HG03045 (cell line): ENCODE results near the gene ARHGAP22.

Experiments used
- ATAC-seq: cut with Tn5 transposase; IDR thresholded peaks from one replicate; pipeline ENCODE4 v1.9.1; 2021; ENCODE audit warnings: mild to moderate bottlenecking, moderate library complexity; ENCODE audit not compliant: unreplicated experiment

Gene ARHGAP22

GRCh38 chr10:48517482-48517881 is 87.4 kb downstream of the ARHGAP22 start:
- no peak for ATAC-seq

DNA sequence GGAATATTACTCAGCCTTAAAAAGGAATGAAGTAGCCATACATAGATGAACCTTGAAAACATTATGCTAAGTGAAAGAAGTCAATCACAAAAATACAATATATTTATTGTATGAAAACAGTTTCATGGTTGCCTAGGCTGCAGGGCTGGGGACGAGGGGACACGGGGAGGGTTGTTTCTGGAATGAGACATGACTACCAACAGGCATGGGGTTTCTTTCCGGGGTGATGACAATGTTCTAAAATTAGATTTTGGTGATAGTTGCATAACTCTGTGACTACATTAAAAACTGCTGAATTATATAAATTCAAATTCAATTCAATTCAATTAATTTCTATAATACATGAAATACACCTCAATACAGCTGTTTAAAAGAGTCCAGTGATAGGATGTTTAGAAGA is 88.0 kb downstream of the ARHGAP22 start:
- no peak for ATAC-seq

DNA sequence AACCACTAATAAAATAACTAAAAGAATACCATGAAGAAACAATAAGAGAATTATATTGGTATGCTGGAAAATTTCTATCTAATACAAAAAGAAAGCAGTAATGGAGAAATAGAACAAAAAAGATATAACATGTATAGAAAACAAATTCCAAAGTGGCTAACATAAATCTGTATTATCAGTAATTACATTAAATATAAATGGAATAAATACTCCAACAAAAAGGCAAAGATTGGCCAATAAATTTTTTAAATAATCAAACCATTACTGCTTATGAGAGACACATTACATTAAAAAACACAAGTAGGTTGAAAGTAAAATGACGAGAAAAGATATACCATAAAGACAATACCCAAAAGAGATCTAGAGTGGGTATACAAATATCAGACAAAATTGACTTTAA is 90.0 kb downstream of the ARHGAP22 start:
- no peak for ATAC-seq

DNA sequence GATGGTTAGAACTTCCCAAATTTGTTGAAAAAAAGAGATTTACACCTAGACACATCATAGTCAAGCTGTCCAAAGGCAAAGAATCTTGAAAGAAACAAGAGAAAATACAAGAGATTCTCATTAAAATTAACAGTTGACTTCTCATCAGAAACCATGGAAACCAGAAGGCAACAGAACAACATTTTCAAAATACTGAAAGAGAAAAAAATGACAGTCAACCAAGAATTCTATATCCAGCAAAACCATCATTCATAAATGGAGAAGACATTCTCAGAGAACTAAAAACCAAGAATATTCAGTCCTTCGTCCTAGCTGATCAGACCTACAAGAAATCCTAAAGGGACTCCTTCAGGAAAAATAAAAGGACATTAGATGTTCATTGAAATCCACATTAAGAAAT is 90.6 kb downstream of the ARHGAP22 start:
- no peak for ATAC-seq

GRCh38 chr10:48512861-48513260 is 92.0 kb downstream of the ARHGAP22 start:
- no peak for ATAC-seq

DNA sequence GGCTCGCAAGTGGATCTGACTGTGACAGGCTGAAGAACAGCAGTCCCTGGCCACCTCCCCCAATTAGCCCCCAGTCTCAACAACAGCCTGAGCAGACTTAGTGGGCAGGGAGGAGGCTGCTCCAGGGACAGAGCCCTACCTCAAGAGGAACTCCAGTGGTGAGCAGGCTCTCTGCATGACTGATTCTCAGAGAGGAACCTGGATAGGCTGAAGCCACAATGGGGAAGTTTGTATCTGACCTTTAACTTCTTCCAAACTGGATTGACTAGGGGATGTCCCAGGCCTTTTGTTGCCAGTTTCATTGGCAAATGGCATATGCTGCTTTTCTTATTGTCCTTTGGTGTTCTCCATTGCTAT is 93.0 kb downstream of the ARHGAP22 start:
- no peak for ATAC-seq

- no peak for ATAC-seq
These were observed 93.6 kb downstream of the ARHGAP22 start for GRCh38 chr10:48511066-48511874.

DNA sequence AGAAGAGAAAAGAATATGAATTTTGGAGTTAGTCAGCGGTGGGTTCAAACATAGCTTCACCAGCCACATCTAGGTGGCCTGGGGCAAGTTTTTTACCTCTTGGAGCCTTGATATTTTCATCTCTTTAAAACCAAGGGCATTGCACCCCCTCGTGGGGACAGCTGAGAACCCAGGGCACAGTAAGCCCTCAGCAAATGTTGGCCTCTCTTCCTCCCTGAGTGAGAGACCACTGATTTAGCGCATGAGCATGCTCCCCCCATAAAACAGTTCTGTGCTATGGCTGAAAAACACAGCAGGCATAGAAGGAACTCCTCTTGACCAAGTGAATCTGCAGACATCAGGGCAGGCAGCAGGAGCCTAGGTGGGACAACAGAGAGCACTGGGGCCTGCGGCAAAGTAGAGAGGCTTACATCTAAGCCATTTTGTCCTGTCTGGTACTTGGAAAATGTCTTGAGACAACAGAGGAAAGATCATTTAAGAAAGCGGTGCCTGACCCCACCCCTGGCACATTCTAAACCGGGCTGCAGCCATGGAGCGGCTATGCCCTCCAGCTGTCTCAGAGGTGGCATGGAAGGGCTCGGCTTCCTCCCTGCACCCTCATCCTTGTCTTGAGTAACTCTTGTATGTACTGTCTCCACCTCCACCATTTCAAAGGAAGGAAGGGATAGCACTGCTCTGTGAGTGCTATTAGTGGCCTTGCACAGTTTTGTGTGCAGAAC is 94.7 kb downstream of the ARHGAP22 start:
- ATAC-seq, result no peak

GRCh38 chr10:48508791-48509772 is 95.8 kb downstream of the ARHGAP22 start:
- no peak for ATAC-seq

- ATAC-seq, result no peak
These were observed 96.7 kb downstream of the ARHGAP22 start for GRCh38 chr10:48507933-48508790.

- ATAC-seq, result no peak
These were observed 97.4 kb downstream of the ARHGAP22 start for GRCh38 chr10:48507494-48507893.

- ATAC-seq, result no peak
These were observed 98.5 kb downstream of the ARHGAP22 start for GRCh38 chr10:48506147-48506917.

DNA sequence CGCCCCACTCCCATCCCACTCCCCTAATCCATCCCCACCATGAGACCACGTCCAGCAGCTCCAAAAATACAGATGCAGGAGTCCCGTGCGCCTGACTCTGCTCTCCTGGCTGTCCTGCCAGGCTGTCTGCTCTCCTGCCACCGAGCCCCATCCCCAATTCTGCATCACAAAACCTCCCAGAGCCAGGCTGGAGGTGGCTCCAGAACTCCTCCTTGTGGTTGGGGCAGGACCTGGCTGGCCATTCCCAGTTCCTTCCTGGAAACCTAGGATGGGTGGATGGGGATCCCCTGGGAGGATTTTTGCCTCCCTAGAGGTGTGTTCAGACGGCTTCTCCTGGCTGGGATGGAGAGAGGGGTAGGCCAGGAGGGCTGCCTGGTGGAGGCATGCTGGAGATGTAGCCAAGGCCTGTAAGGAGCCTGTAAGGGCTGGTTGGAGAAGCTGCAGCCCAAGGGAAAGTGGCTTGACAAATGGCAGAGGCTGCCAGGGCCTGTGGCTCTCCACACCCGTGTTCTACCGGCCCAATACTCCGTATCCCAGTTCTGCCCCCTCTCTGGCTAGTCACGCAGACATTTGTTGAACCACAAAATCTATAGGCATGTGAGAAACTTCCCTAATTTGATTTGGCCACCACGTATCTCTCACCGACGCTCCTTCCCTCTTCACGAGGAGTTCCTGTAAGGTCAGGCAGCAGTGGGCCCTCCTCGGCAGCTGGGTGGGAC is 99.3 kb downstream of the ARHGAP22 start:
- no peak for ATAC-seq

- no peak for ATAC-seq
These were observed 100.6 kb downstream of the ARHGAP22 start for GRCh38 chr10:48504141-48504885.

DNA sequence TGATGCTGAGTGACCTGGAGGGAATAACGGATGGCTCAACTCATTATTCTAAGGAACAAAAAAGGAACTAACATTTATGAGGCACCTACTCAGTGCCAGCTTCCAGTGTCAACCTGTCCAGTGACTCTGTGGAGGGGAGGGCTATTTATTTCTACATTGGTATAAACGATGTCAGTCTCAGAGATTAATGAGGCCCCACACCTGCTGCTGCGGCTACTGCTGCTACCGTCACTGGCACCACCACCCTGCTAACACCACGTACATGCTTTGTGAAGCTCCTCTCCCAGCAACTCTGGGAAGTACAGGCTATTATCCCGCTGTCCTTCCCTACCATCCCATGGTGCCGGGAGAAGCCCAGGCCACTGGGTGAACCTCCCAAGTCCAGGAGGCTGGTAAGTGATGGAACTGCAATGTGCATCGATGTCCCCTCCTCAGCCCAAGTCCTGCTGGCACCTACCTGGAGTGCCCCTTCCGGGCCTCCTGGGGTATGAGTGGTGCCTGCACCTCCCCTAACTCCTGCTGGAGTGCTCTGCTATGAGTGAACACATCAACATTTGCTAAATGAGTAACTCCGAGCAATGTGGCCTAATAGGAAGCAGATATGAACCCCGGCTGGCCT is 101.5 kb downstream of the ARHGAP22 start:
- ATAC-seq, result no peak

GRCh38 chr10:48502791-48503190 is 102.1 kb downstream of the ARHGAP22 start:
- ATAC-seq, result no peak
